ENCODE data around the gene MAP3K15.
"Not testable (repeated sequence)": the region's sequence is repeated elsewhere in the genome, so short reads cannot be mapped to it uniquely, and the experiment has no call there.

MAP3K15 gene

GRCh38 chrX:19540076-19540475, 24.8 kb upstream of the MAP3K15 start:
- no peak for DNase-seq (ENCODE audit: low read depth)

GRCh38 chrX:19539665-19540064, 24.4 kb upstream of the MAP3K15 start:
- DNase-seq (ENCODE audit: low read depth), result no peak

- no peak for DNase-seq (ENCODE audit: low read depth)
These were observed 20.2 kb upstream of the MAP3K15 start for GRCh38 chrX:19535476-19535875.

GRCh38 chrX:19532709-19533108, 17.4 kb upstream of the MAP3K15 start:
- no peak for DNase-seq (ENCODE audit: low read depth)

GRCh38 chrX:19517965-19518364, 2.7 kb upstream of the MAP3K15 start:
- no peak for DNase-seq (ENCODE audit: low read depth)

- no peak for DNase-seq (ENCODE audit: low read depth)
These were observed 352 bp upstream of the MAP3K15 start for GRCh38 chrX:19515615-19516105.

- no peak for DNase-seq (ENCODE audit: low read depth)
These were observed 1.9 kb downstream of the MAP3K15 start for GRCh38 chrX:19513383-19513782.

- no peak for DNase-seq (ENCODE audit: low read depth)
These were observed 2.3 kb downstream of the MAP3K15 start for GRCh38 chrX:19512961-19513360.

- no peak for DNase-seq (ENCODE audit: low read depth)
These were observed 2.9 kb downstream of the MAP3K15 start for GRCh38 chrX:19512359-19512758.

- DNase-seq (ENCODE audit: low read depth), result not testable (repeated sequence)
These were observed 3.5 kb downstream of the MAP3K15 start for GRCh38 chrX:19511796-19512195.

- DNase-seq (ENCODE audit: low read depth), result no peak
These were observed 18.6 kb downstream of the MAP3K15 start for GRCh38 chrX:19496711-19497110.

- no peak for DNase-seq (ENCODE audit: low read depth)
These were observed 27.6 kb downstream of the MAP3K15 start for GRCh38 chrX:19487520-19488200.

GRCh38 chrX:19479458-19479857, 35.9 kb downstream of the MAP3K15 start:
- DNase-seq (ENCODE audit: low read depth), result no peak

- DNase-seq (ENCODE audit: low read depth), result not testable (repeated sequence)
These were observed 46.9 kb downstream of the MAP3K15 start for GRCh38 chrX:19468383-19468782.

- DNase-seq (ENCODE audit: low read depth), result no peak
These were observed 52.4 kb downstream of the MAP3K15 start for GRCh38 chrX:19462879-19463278.

GRCh38 chrX:19462231-19462630, 53.1 kb downstream of the MAP3K15 start:
- no peak for DNase-seq (ENCODE audit: low read depth)

- no peak for DNase-seq (ENCODE audit: low read depth)
These were observed 57.6 kb downstream of the MAP3K15 start for GRCh38 chrX:19457662-19458061.

GRCh38 chrX:19448077-19448476, 67.2 kb downstream of the MAP3K15 start:
- no peak for DNase-seq (ENCODE audit: low read depth)

- no peak for DNase-seq (ENCODE audit: low read depth)
These were observed 68.9 kb downstream of the MAP3K15 start for GRCh38 chrX:19446397-19446796.

GRCh38 chrX:19445772-19446171, 69.5 kb downstream of the MAP3K15 start:
- DNase-seq (ENCODE audit: low read depth), result not testable (repeated sequence)

GRCh38 chrX:19443869-19444526, 71.3 kb downstream of the MAP3K15 start:
- no peak for DNase-seq (ENCODE audit: low read depth)

- no peak for DNase-seq (ENCODE audit: low read depth)
These were observed 74.6 kb downstream of the MAP3K15 start for GRCh38 chrX:19440713-19441112.

GRCh38 chrX:19422661-19423060, 92.6 kb downstream of the MAP3K15 start:
- not testable (repeated sequence) for DNase-seq (ENCODE audit: low read depth)

- DNase-seq (ENCODE audit: low read depth), result no peak
These were observed 105.0 kb downstream of the MAP3K15 start for GRCh38 chrX:19410259-19410658.

Measured in T follicular helper cell (primary cell).